ENCODE measurements around the gene ZBTB40.

The ZBTB40 gene

GRCh38 chr1:22557341-22557950, 105.8 kb downstream of the ZBTB40 start:
- Histone ChIP-seq H3K27me3 (ENCODE audit: insufficient read depth, low read length, poor library complexity) (peaks cover 42% of the 10 kb centered on the region), H3K4me2 (ENCODE audit: insufficient read depth, low read length) (no peak overlapping the region), H3K4me3 (ENCODE audit: low read depth in 1 of 2, low read length in 2 of 2) (no peak overlapping the region), H3K36me3 (ENCODE audit: insufficient read depth, low read length) (no peaks in the 10 kb centered on the region), H3K4me1 (ENCODE audit: insufficient read depth, low read length) (no peaks in the 10 kb centered on the region), H3K79me2 (ENCODE audit: insufficient read depth, low read length) (no peaks in the 10 kb centered on the region), H3K9ac (ENCODE audit: low read depth, low read length) (no peak overlapping the region), H4K20me1 (ENCODE audit: insufficient read depth, low read length) (peaks cover 6% of the 10 kb centered on the region), H2AFZ (ENCODE audit: low read depth, low read length) (no peak overlapping the region), H3K27ac (ENCODE audit: low read length) (no peak overlapping the region), H3K9me3 (ENCODE audit: insufficient read depth, low read length, severe bottlenecking) (no peaks in the 10 kb centered on the region)
- no peak for TF ChIP-seq EZH2 (IDR thresholded peaks at IDR 0.05; ENCODE audit: borderline replicate concordance, low read depth, low read length, severe bottlenecking)
- no peak for TF ChIP-seq CTCF (IDR thresholded peaks at IDR 0.05; ENCODE audit: borderline replicate concordance, extremely low read depth, low read length, poor library complexity, severe bottlenecking)
- ATAC-seq (ENCODE audit: insufficient read depth, low read depth) (no peak), DNase-seq (no peak)

GRCh38 chr1:22562584-22563583, 111.2 kb downstream of the ZBTB40 start, which contains the start of gene EPHA8:
Gene EPHA8 (plus strand): TSS chr1:22563489. CDS start chr1:22563636, 147 bp downstream.
- H2AFZ ChIP-seq (ENCODE audit: low read depth, low read length), result no peak within 1 kb of the TSS
- H3K79me2 ChIP-seq (ENCODE audit: insufficient read depth, low read length), result no peaks in the 10 kb centered on the region
- no peaks in the 10 kb centered on the region for H3K9me3 ChIP-seq (ENCODE audit: insufficient read depth, low read length, severe bottlenecking)
- no peak for DNase-seq
- TF ChIP-seq EZH2 (IDR thresholded peaks at IDR 0.05; ENCODE audit: borderline replicate concordance, low read depth, low read length, severe bottlenecking) (no peak), CTCF (IDR thresholded peaks at IDR 0.05; ENCODE audit: borderline replicate concordance, extremely low read depth, low read length, poor library complexity, severe bottlenecking) (no peak)
- no peaks in the 10 kb centered on the region for H3K36me3 ChIP-seq (ENCODE audit: insufficient read depth, low read length)
- H3K4me3 ChIP-seq (ENCODE audit: low read depth in 1 of 2, low read length in 2 of 2), result no peak within 1 kb of the TSS
- no peaks in the 10 kb centered on the region for H3K4me1 ChIP-seq (ENCODE audit: insufficient read depth, low read length)
- H3K27ac ChIP-seq (ENCODE audit: low read length), result no peak within 1 kb of the TSS
- peaks cover 25% of the 10 kb centered on the region for H3K27me3 ChIP-seq (ENCODE audit: insufficient read depth, low read length, poor library complexity)
- ATAC-seq (ENCODE audit: insufficient read depth, low read depth), result no peak
- H3K9ac ChIP-seq (ENCODE audit: low read depth, low read length), result no peak within 1 kb of the TSS
- no peaks in the 10 kb centered on the region; the same call in 1 of the 2 replicates for H4K20me1 ChIP-seq (ENCODE audit: insufficient read depth, low read length)
- no peak within 1 kb of the TSS for H3K4me2 ChIP-seq (ENCODE audit: insufficient read depth, low read length)

- Histone ChIP-seq H3K27me3 (ENCODE audit: insufficient read depth, low read length, poor library complexity) (peaks cover 23% of the 10 kb centered on the region), H3K36me3 (ENCODE audit: insufficient read depth, low read length) (no peaks in the 10 kb centered on the region), H3K79me2 (ENCODE audit: insufficient read depth, low read length) (no peaks in the 10 kb centered on the region), H3K9ac (ENCODE audit: low read depth, low read length) (no peak overlapping the region), H3K4me1 (ENCODE audit: insufficient read depth, low read length) (no peaks in the 10 kb centered on the region), H3K4me2 (ENCODE audit: insufficient read depth, low read length) (no peak overlapping the region), H3K9me3 (ENCODE audit: insufficient read depth, low read length, severe bottlenecking) (no peaks in the 10 kb centered on the region), H4K20me1 (ENCODE audit: insufficient read depth, low read length) (no peaks in the 10 kb centered on the region; the same call in 1 of the 2 replicates), H2AFZ (ENCODE audit: low read depth, low read length) (no peak overlapping the region), H3K27ac (ENCODE audit: low read length) (no peak overlapping the region), H3K4me3 (ENCODE audit: low read depth in 1 of 2, low read length in 2 of 2) (no peak overlapping the region)
- TF ChIP-seq CTCF (IDR thresholded peaks at IDR 0.05; ENCODE audit: borderline replicate concordance, extremely low read depth, low read length, poor library complexity, severe bottlenecking) (no peak), EZH2 (IDR thresholded peaks at IDR 0.05; ENCODE audit: borderline replicate concordance, low read depth, low read length, severe bottlenecking) (no peak)
- DNase-seq, result no peak
- no peak for ATAC-seq (ENCODE audit: insufficient read depth, low read depth)
These were observed 112.3 kb downstream of the ZBTB40 start for GRCh38 chr1:22563671-22564602.

All from DND-41 (cell line).